DMS 273 treated with DMSO at 0.1 percent for 48 hours (cell line): ENCODE measurements around the gene CCDC117.
"Not testable (repeated sequence)": the region's sequence is repeated elsewhere in the genome, so short reads cannot be mapped to it uniquely, and the experiment has no call there.

Experiments
- DNase-seq: peaks from one replicate; lab custom pipeline; 2025; lab: John Stamatoyannopoulos, UW

CCDC117 gene

GRCh38 chr22:28801845-28802594 is 29.5 kb downstream of the CCDC117 start:
- no peak for DNase-seq

GRCh38 chr22:28802595-28803123 is 30.2 kb downstream of the CCDC117 start:
- DNase-seq = no peak

GRCh38 chr22:28805426-28805825 is 32.9 kb downstream of the CCDC117 start:
- DNase-seq = not testable (repeated sequence)

- DNase-seq = no peak
These were observed 36.3 kb downstream of the CCDC117 start for GRCh38 chr22:28808716-28809355.

- no peak for DNase-seq
These were observed 38.5 kb downstream of the CCDC117 start for GRCh38 chr22:28810821-28811491.

- no peak for DNase-seq
These were observed 40.0 kb downstream of the CCDC117 start for GRCh38 chr22:28812516-28812915.

- no peak for DNase-seq
These were observed 41.5 kb downstream of the CCDC117 start for GRCh38 chr22:28813772-28814518.

- DNase-seq = no peak
These were observed 42.6 kb downstream of the CCDC117 start for GRCh38 chr22:28815111-28815510.

- no peak for DNase-seq
These were observed 43.2 kb downstream of the CCDC117 start for GRCh38 chr22:28815729-28816128.

- DNase-seq = no peak
These were observed 44.6 kb downstream of the CCDC117 start for GRCh38 chr22:28817064-28817463.

GRCh38 chr22:28817919-28818859 is 45.7 kb downstream of the CCDC117 start:
- no peak for DNase-seq

GRCh38 chr22:28819253-28820096 is 47.0 kb downstream of the CCDC117 start:
- DNase-seq = no peak

GRCh38 chr22:28820885-28821284 is 48.4 kb downstream of the CCDC117 start:
- DNase-seq = no peak

GRCh38 chr22:28821452-28821851 is 49.0 kb downstream of the CCDC117 start:
- no peak for DNase-seq

GRCh38 chr22:28822930-28823551 is 50.5 kb downstream of the CCDC117 start:
- no peak for DNase-seq

- not testable (repeated sequence) for DNase-seq
These were observed 52.0 kb downstream of the CCDC117 start for GRCh38 chr22:28824455-28824854.

- DNase-seq = not testable (repeated sequence)
These were observed 53.9 kb downstream of the CCDC117 start for GRCh38 chr22:28826430-28826829.

GRCh38 chr22:28826921-28827320 is 54.4 kb downstream of the CCDC117 start:
- DNase-seq = no peak

GRCh38 chr22:28829358-28830181 is 57.1 kb downstream of the CCDC117 start:
- no peak for DNase-seq
